ENCODE measurements around the gene CDT1.
"Not testable (repeated sequence)": the region's sequence is repeated elsewhere in the genome, so short reads cannot be mapped to it uniquely, and the experiment has no call there.

Gene CDT1

GRCh38 chr16:88768071-88768783 is 35.4 kb upstream of the CDT1 start:
- no peak for DNase-seq (ENCODE audit: low read depth)

- no peak for DNase-seq (ENCODE audit: low read depth)
These were observed 33.8 kb upstream of the CDT1 start for GRCh38 chr16:88769617-88770460.

- no peak for DNase-seq (ENCODE audit: low read depth)
These were observed 32.9 kb upstream of the CDT1 start for GRCh38 chr16:88770461-88771293.

- no peak for DNase-seq (ENCODE audit: low read depth)
These were observed 32.3 kb upstream of the CDT1 start for GRCh38 chr16:88771294-88771772.

GRCh38 chr16:88771781-88772180 is 31.8 kb upstream of the CDT1 start:
- DNase-seq (ENCODE audit: low read depth) = not testable (repeated sequence)

GRCh38 chr16:88772871-88773811 is 30.4 kb upstream of the CDT1 start:
- DNase-seq (ENCODE audit: low read depth) = no peak

- no peak for DNase-seq (ENCODE audit: low read depth)
These were observed 29.7 kb upstream of the CDT1 start for GRCh38 chr16:88773812-88774291.

GRCh38 chr16:88774544-88775393 is 28.8 kb upstream of the CDT1 start:
- no peak for DNase-seq (ENCODE audit: low read depth)

- DNase-seq (ENCODE audit: low read depth) = no peak
These were observed 27.8 kb upstream of the CDT1 start for GRCh38 chr16:88775825-88776224.

- DNase-seq (ENCODE audit: low read depth) = no peak
These were observed 25.9 kb upstream of the CDT1 start for GRCh38 chr16:88777471-88778270.

- DNase-seq (ENCODE audit: low read depth) = no peak
These were observed 25.4 kb upstream of the CDT1 start for GRCh38 chr16:88778271-88778525.

- DNase-seq (ENCODE audit: low read depth) = no peak
These were observed 25.0 kb upstream of the CDT1 start for GRCh38 chr16:88778541-88779065.

- no peak for DNase-seq (ENCODE audit: low read depth)
These were observed 24.0 kb upstream of the CDT1 start for GRCh38 chr16:88779406-88780141.

GRCh38 chr16:88780142-88781062 is 23.2 kb upstream of the CDT1 start:
- DNase-seq (ENCODE audit: low read depth) = no peak

- peak; percentile 69 for DNase-seq (ENCODE audit: low read depth)
These were observed 22.2 kb upstream of the CDT1 start for GRCh38 chr16:88781140-88782077.
